HepG2 (cell line): Measurements from ENCODE around the gene MAPK10. TPM values are rescaled to one million over a fixed set of nuclear protein-coding genes. Genes with fewer than 3 reads are reported as not detected.

Experiments used
- ATAC-seq: fragments of 200-7000 bp; cut with Tn5 transposase; 3 replicates; pipeline ENCODE4 v1.9.1; 2020; ENCODE audit warnings: mild to moderate bottlenecking, moderate library complexity
- BruUV-seq: library from RNA; stranded (reverse); fragments of 400-500 nt; replicated peaks from 2 replicates; lab custom pipeline; 2021; lab: Mats Ljungman, UMichigan
- CTCF ChIA-PET: fragments of 300-600 bp; formaldehyde crosslinking; extraction: SDS; loops from one replicate; lab custom pipeline; 2021; ENCODE audit warnings: low total read pairs, inconsistent platforms, low intra/inter-chr PET ratio; lab: Yijun Ruan, JAX
- POLR2A ChIA-PET: fragments of 350-600 bp; sonication (Branson Sonifier 250); formaldehyde crosslinking; loops from one replicate; lab custom pipeline; 2020; ENCODE audit warnings: antibody characterized with exemption, inconsistent platforms; lab: Yijun Ruan, JAX
- DNase-seq: peaks from one replicate; pipeline ENCODE4 v3.0.0-alpha.2; 2015; ENCODE audit warnings: low spot score
- FAIRE-seq: peaks from 3 replicates; lab custom pipeline; 2011; peaks lifted over from hg19 to GRCh38; lab: Jason Lieb, UNC
- H2AFZ ChIP-seq: one replicate; pipeline ENCODE4 v1.6.1; 2011; ENCODE audit warnings: low read length, inconsistent platforms
- H3K27ac ChIP-seq: fragments of 300-600 bp; 3 replicates; pipeline ENCODE4 v1.8.0; 2011; ENCODE audit warnings: mixed run types, mild to moderate bottlenecking, mixed read lengths, low read length, inconsistent platforms; ENCODE audit not compliant: insufficient read depth; ENCODE audit errors: extremely low read length
- H3K27me3 ChIP-seq, 2 experiments: fragments of 200-600 bp in 1 of 2; 2 replicates in 1 of 2; 3 replicates in 1 of 2; pipeline versions ENCODE4 v1.6.0 to v1.8.0; 2011; ENCODE audit warnings: low read length in 2 of 2, mild to moderate bottlenecking in 2 of 2, moderate library complexity in 2 of 2, inconsistent platforms in 1 of 2; ENCODE audit not compliant: insufficient read depth in 2 of 2, control insufficient read depth in 1 of 2
- H3K36me3 ChIP-seq, 2 experiments: fragments of 200-600 bp in 1 of 2; replicated peaks in 1 of 2; 2 replicates in 1 of 2; 3 replicates in 1 of 2; pipeline versions ENCODE4 v1.5.1 to v1.8.0; 2011; ENCODE audit warnings: low read length in 2 of 2, inconsistent platforms in 1 of 2; ENCODE audit not compliant: insufficient read depth in 2 of 2, control insufficient read depth in 1 of 2
- H3K4me1 ChIP-seq: 2 replicates; pipeline ENCODE4 v1.5.1; 2012; ENCODE audit warnings: low read length, inconsistent platforms; ENCODE audit not compliant: insufficient read depth
- H3K4me2 ChIP-seq: 2 replicates; pipeline ENCODE4 v1.6.0; 2011; ENCODE audit warnings: low read depth, low read length, inconsistent platforms
- H3K4me3 ChIP-seq, 3 experiments: fragments of 200-600 bp in 1 of 3; sonication (generic), shearing (Covaris generic) in 1 of 3; replicated peaks in 1 of 3; 2 replicates each; pipeline ENCODE4 v1.5.1; 2011 to 2016; ENCODE audit warnings: low read length in 3 of 3, inconsistent platforms in 2 of 3, low read depth in 2 of 3, mild to moderate bottlenecking in 2 of 3, control low read depth in 1 of 3, mixed read lengths in 1 of 3; ENCODE audit not compliant: insufficient read depth in 1 of 3
- H3K79me2 ChIP-seq: one replicate; pipeline ENCODE4 v1.6.1; 2011; ENCODE audit warnings: low read length, inconsistent platforms; ENCODE audit not compliant: insufficient read depth
- H3K9ac ChIP-seq: 2 replicates; pipeline ENCODE4 v1.6.0; 2011; ENCODE audit warnings: mild to moderate bottlenecking, low read depth, low read length, inconsistent platforms; ENCODE audit not compliant: insufficient read depth
- H3K9me3 ChIP-seq: 2 replicates; pipeline ENCODE4 v1.5.1; 2012; ENCODE audit warnings: mild to moderate bottlenecking, low read length
- H4K20me1 ChIP-seq: 2 replicates; pipeline ENCODE4 v1.6.0; 2011; ENCODE audit warnings: inconsistent platforms, mild to moderate bottlenecking, low read length, moderate library complexity; ENCODE audit not compliant: insufficient read depth
- GABPB1 ChIP-seq: IDR thresholded peaks from 2 replicates; pipeline ENCODE4 v1.6.1; 2016; ENCODE audit warnings: mild to moderate bottlenecking, missing genetic modification reagents, moderate library complexity, missing compliant biosample characterization
- KLF12 ChIP-seq: sonication (generic); formaldehyde crosslinking; IDR thresholded peaks from 2 replicates; pipeline ENCODE4 v1.4.0; 2020; ENCODE audit warnings: missing genetic modification reagents, borderline replicate concordance
- REPIN1 ChIP-seq: sonication (generic); formaldehyde crosslinking; IDR thresholded peaks from 2 replicates; pipeline ENCODE4 v1.8.0; 2022; ENCODE audit warnings: missing genetic modification reagents, low read depth, mild to moderate bottlenecking, borderline replicate concordance
- SMYD3 ChIP-seq: sonication (generic); formaldehyde crosslinking; IDR thresholded peaks from 2 replicates; pipeline ENCODE4 v1.8.1; 2023; ENCODE audit warnings: mild to moderate bottlenecking, missing genetic modification reagents
- TBP ChIP-seq: sonication (generic); formaldehyde crosslinking; IDR thresholded peaks from 2 replicates; pipeline ENCODE4 v1.5.0; 2020; ENCODE audit warnings: missing genetic modification reagents
- TEF ChIP-seq: sonication (generic); formaldehyde crosslinking; IDR thresholded peaks from 2 replicates; pipeline ENCODE4 v1.5.0; 2020; ENCODE audit warnings: missing genetic modification reagents
- ZC3H4 ChIP-seq: sonication (generic); formaldehyde crosslinking; IDR thresholded peaks from 2 replicates; pipeline ENCODE4 v1.4.0; 2020; ENCODE audit warnings: missing genetic modification reagents, borderline replicate concordance
- ZFP90 ChIP-seq: sonication (generic); formaldehyde crosslinking; IDR thresholded peaks from 2 replicates; pipeline ENCODE4 v1.8.0; 2022; ENCODE audit warnings: missing genetic modification reagents, mild to moderate bottlenecking, inconsistent platforms, borderline replicate concordance
- ZNF275 ChIP-seq: sonication (generic); formaldehyde crosslinking; IDR thresholded peaks from 2 replicates; pipeline ENCODE4 v1.8.0; 2022; ENCODE audit warnings: missing genetic modification reagents, mild to moderate bottlenecking, inconsistent platforms, borderline replicate concordance
- ZNF34 ChIP-seq: sonication (generic); formaldehyde crosslinking; IDR thresholded peaks from 2 replicates; pipeline ENCODE4 v1.4.0; 2020; ENCODE audit warnings: mild to moderate bottlenecking, missing genetic modification reagents, borderline replicate concordance
- WGBS: methylation state at CpG from one replicate; pipeline ENCODE4 v1.1.6; 2017; ENCODE audit warnings: low lambda C conversion rate; 5-methylcytosine and 5-hydroxymethylcytosine counted together
- in situ Hi-C: cut with HindIII; loops from 2 replicates; pipeline ENCODE4 v1.10.0; 2017; ENCODE audit warnings: low pct_unique_long_range_greater_than_20kb; ENCODE audit not compliant: extremely low pct_ligation_motif_present
- intact Hi-C: fragments of 100-400 bp; cut with micrococcal nuclease; formaldehyde crosslinking; loops from one replicate; pipeline ENCODE4 v1.10.0; 2022; ENCODE audit not compliant: unreplicated experiment
- polyA plus RNA-seq, 8 experiments: library from polyadenylated mRNA; depleted of rRNA in 3 of 8; stranded (reverse) in 7 of 8; unstranded in 1 of 8; fragments of >200 nt; fragmentation: Illumina TruSeq in 4 of 8; extraction: Trizol in 4 of 8; gene quantifications; 2 replicates each; pipeline versions ENCODE4 v1.2.1 to v1.2.3, GENCODE V29; 2011 to 2016; ENCODE audit warnings: low read depth in 4 of 8, missing spikeins in 1 of 8, mixed read lengths in 1 of 8; ENCODE audit not compliant: insufficient read depth in 1 of 8
- total RNA-seq, 5 experiments: library from RNA; depleted of rRNA; stranded (reverse); fragments of >200 nt; fragmentation: Illumina TruSeq; extraction: Trizol; gene quantifications; 2 replicates each; pipeline ENCODE4 v1.2.3, GENCODE V29; 2016; ENCODE audit warnings: low read depth in 1 of 5
- TF ChIP-seq, protein P1 (sequence below): sonication (generic); IDR thresholded peaks from 2 replicates; pipeline ENCODE4 v1.6.1; 2016; ENCODE audit warnings: low read depth, borderline replicate concordance
- TF ChIP-seq, protein P2 (sequence below): sonication (generic); formaldehyde crosslinking; IDR thresholded peaks from 2 replicates; pipeline ENCODE4 v1.4.0; 2020; ENCODE audit warnings: missing genetic modification reagents

MAPK10 gene
- total and polyA plus RNA-seq, 2 of the 13 experiments (the other 11 are each of a cell fraction or from before 2014, with no cell fraction given), result not detected

- in situ Hi-C loops, result no loop called here
- Histone ChIP-seq H3K9ac (no peak overlapping the region), H2AFZ (no peak overlapping the region), H4K20me1 (no peaks in the 10 kb centered on the region), H3K4me1 (no peaks in the 10 kb centered on the region), H3K79me2 (no peaks in the 10 kb centered on the region), H3K9me3 (no peaks in the 10 kb centered on the region), H3K4me2 (no peak overlapping the region), H3K36me3 (no peaks in the 10 kb centered on the region), H3K27ac (no peak overlapping the region), H3K27me3 (no peaks in the 10 kb centered on the region), H3K4me3 (no peak overlapping the region)
- FAIRE-seq (no peak), DNase-seq (no peak), ATAC-seq (no peak)
- TF ChIP-seq GABPB1 (CRISPR knock-in tag) (no peak), KLF12 (no peak), TBP (CRISPR knock-in tag) (no peak), TEF (CRISPR knock-in tag) (no peak), ZC3H4 (CRISPR knock-in tag) (no peak), REPIN1 (CRISPR knock-in tag) (no peak)
- no TSS peak for BruUV-seq
- CTCF ChIA-PET, result no interaction called here
- intact Hi-C loops, result no loop called here
- WGBS, result 2% methylated on average over 4 of the region's 4 CpGs
- POLR2A ChIA-PET, result no interaction called here
Measured at GRCh38 chr4:86356425-86357210, 3.2 kb downstream of the MAPK10 start.

DNA sequence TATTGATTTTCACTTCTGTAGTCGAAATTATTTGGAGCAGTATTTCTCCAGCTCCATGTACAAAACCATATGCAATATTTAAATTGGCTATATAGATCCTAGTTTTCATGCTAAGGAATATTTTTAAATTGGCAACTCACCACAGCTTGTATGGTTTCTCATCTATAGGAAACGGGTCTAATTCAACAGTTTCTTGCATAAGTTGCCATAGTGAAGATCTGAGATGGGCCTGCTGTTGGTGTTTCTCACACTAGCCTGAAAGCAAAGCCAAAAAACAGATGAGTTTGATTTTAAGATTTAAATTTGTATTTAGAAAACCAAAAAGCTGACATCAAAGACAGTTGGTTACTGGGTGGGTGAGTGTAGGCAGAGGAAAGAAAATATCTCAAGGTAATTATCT, 5.5 kb downstream of the MAPK10 start:
- no peak for FAIRE-seq
- H3K4me2 ChIP-seq, result no peak overlapping the region
- 0% methylated on average over 2 of the region's 2 CpGs for WGBS
- no peak overlapping the region for H2AFZ ChIP-seq
- ATAC-seq, result no peak
- H4K20me1 ChIP-seq, result no peaks in the 10 kb centered on the region
- no peaks in the 10 kb centered on the region for H3K4me1 ChIP-seq
- ChIA-PET POLR2A (no interaction called here), CTCF (no interaction called here)
- no peaks in the 10 kb centered on the region for H3K79me2 ChIP-seq
- in situ Hi-C loops, result no loop called here
- no peak overlapping the region for H3K27ac ChIP-seq
- no peak overlapping the region for H3K9ac ChIP-seq
- BruUV-seq, result no TSS peak
- intact Hi-C loops, result no loop called here
- DNase-seq, result no peak
- no peak overlapping the region for H3K4me3 ChIP-seq
- H3K36me3 ChIP-seq, result no peaks in the 10 kb centered on the region
- no peaks in the 10 kb centered on the region for H3K9me3 ChIP-seq
- H3K27me3 ChIP-seq, result no peaks in the 10 kb centered on the region
- TF ChIP-seq ZNF275 (CRISPR knock-in tag), result no peak
- TF ChIP-seq, protein P1, sequence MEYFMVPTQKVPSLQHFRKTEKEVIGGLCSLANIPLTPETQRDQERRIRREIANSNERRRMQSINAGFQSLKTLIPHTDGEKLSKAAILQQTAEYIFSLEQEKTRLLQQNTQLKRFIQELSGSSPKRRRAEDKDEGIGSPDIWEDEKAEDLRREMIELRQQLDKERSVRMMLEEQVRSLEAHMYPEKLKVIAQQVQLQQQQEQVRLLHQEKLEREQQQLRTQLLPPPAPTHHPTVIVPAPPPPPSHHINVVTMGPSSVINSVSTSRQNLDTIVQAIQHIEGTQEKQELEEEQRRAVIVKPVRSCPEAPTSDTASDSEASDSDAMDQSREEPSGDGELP, result no peak
- no peak for TF ChIP-seq ZFP90
- no peak for TF ChIP-seq ZNF34 (CRISPR knock-in tag)
- no peak for TF ChIP-seq SMYD3 (CRISPR knock-in tag)
- TF ChIP-seq, protein P2, sequence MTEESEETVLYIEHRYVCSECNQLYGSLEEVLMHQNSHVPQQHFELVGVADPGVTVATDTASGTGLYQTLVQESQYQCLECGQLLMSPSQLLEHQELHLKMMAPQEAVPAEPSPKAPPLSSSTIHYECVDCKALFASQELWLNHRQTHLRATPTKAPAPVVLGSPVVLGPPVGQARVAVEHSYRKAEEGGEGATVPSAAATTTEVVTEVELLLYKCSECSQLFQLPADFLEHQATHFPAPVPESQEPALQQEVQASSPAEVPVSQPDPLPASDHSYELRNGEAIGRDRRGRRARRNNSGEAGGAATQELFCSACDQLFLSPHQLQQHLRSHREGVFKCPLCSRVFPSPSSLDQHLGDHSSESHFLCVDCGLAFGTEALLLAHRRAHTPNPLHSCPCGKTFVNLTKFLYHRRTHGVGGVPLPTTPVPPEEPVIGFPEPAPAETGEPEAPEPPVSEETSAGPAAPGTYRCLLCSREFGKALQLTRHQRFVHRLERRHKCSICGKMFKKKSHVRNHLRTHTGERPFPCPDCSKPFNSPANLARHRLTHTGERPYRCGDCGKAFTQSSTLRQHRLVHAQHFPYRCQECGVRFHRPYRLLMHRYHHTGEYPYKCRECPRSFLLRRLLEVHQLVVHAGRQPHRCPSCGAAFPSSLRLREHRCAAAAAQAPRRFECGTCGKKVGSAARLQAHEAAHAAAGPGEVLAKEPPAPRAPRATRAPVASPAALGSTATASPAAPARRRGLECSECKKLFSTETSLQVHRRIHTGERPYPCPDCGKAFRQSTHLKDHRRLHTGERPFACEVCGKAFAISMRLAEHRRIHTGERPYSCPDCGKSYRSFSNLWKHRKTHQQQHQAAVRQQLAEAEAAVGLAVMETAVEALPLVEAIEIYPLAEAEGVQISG (CRISPR knock-in tag), result no peak
